Endothelial cell of umbilical vein (primary cell): ENCODE data around the gene CLTC.

Experiments
- EZH2 ChIP-seq: IDR thresholded peaks from 2 replicates; pipeline ENCODE4 v1.6.1; 2012; ENCODE audit warnings: borderline replicate concordance, low read depth, mild to moderate bottlenecking, moderate library complexity, low read length, inconsistent platforms; ENCODE audit not compliant: severe bottlenecking
- FOS ChIP-seq: IDR thresholded peaks from 2 replicates; pipeline ENCODE4 v1.6.1; 2011; ENCODE audit warnings: mild to moderate bottlenecking, low read length, moderate library complexity, borderline replicate concordance; ENCODE audit not compliant: insufficient read depth
- GATA2 ChIP-seq: IDR thresholded peaks from 2 replicates; pipeline ENCODE4 v1.7.0; 2011; ENCODE audit warnings: low read depth, mild to moderate bottlenecking, moderate library complexity, mixed read lengths, low read length; ENCODE audit not compliant: insufficient read length, insufficient read depth
- JUN ChIP-seq: IDR thresholded peaks from 2 replicates; pipeline ENCODE4 v1.6.1; 2011; ENCODE audit warnings: borderline replicate concordance, low read depth; ENCODE audit not compliant: insufficient read length, insufficient read depth
- POLR2A ChIP-seq: IDR thresholded peaks from 2 replicates; pipeline ENCODE4 v1.6.1; 2012; ENCODE audit warnings: low read depth, mild to moderate bottlenecking, control low read depth, low read length
- POLR2AphosphoS5 ChIP-seq: IDR thresholded peaks from 2 replicates; pipeline ENCODE4 v1.6.1; 2012; ENCODE audit warnings: low read depth, mild to moderate bottlenecking, control low read depth, low read length, moderate library complexity; ENCODE audit not compliant: insufficient read depth
- TF ChIP-seq, protein P1 (sequence below), 2 donors: IDR thresholded peaks; 1 replicate in 1 of 2; 2 replicates in 1 of 2; pipeline ENCODE4 v1.5.1; 2011; ENCODE audit warnings: low read length in 2 of 2, mild to moderate bottlenecking in 2 of 2, moderate library complexity in 2 of 2, control low read depth in 1 of 2, inconsistent platforms in 1 of 2, low read depth in 1 of 2; ENCODE audit not compliant: insufficient read depth in 1 of 2; ENCODE audit errors: extremely low read depth in 1 of 2
- TF ChIP-seq, protein P2 (sequence below): IDR thresholded peaks from 2 replicates; pipeline ENCODE4 v1.6.1; 2011; ENCODE audit not compliant: insufficient read depth, insufficient read length

DNA sequence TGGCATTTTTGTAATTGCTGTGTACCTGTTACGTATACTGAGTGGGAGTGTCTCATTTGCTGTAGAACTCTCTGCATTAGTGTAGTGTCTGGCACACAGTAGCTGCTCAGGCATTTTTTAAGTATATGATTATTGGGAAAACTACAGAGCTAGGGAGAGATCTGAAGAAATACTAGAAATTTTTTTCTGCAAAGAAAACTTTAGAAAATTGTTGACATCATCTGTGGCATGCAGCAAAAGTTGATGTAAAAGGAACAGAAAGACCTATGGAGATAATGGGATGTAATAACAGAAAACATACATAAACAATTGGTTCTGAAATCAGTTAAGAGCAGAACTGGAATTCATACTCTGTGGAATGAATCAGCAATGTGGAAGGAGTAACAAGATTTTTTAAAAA is 11.6 kb downstream of the CLTC start:
- TF ChIP-seq POLR2A (no peak), EZH2 (no peak), POLR2AphosphoS5 (no peak), FOS (no peak), JUN (no peak), GATA2 (no peak)
- TF ChIP-seq, protein P1, sequence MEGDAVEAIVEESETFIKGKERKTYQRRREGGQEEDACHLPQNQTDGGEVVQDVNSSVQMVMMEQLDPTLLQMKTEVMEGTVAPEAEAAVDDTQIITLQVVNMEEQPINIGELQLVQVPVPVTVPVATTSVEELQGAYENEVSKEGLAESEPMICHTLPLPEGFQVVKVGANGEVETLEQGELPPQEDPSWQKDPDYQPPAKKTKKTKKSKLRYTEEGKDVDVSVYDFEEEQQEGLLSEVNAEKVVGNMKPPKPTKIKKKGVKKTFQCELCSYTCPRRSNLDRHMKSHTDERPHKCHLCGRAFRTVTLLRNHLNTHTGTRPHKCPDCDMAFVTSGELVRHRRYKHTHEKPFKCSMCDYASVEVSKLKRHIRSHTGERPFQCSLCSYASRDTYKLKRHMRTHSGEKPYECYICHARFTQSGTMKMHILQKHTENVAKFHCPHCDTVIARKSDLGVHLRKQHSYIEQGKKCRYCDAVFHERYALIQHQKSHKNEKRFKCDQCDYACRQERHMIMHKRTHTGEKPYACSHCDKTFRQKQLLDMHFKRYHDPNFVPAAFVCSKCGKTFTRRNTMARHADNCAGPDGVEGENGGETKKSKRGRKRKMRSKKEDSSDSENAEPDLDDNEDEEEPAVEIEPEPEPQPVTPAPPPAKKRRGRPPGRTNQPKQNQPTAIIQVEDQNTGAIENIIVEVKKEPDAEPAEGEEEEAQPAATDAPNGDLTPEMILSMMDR (IDR thresholded peaks at IDR 0.05; ENCODE audit: extremely low read depth in 1 of 2, insufficient read depth in 1 of 2, low read depth in 1 of 2, low read length in 2 of 2): no peak
- TF ChIP-seq, protein P2, sequence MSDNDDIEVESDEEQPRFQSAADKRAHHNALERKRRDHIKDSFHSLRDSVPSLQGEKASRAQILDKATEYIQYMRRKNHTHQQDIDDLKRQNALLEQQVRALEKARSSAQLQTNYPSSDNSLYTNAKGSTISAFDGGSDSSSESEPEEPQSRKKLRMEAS: no peak
